ENCODE data around the gene RPS19. TPM values are rescaled to one million over a fixed set of nuclear protein-coding genes. Genes with fewer than 3 reads are reported as not detected.

The RPS19 gene
- total RNA-seq, 1 experiment from 2014 or later, result 1,830 TPM

- Histone ChIP-seq H3K9me3 (ENCODE audit: low read length) (no peaks in the 10 kb centered on the region), H4K20me1 (ENCODE audit: low read length) (no peaks in the 10 kb centered on the region), H3K36me3 (ENCODE audit: low read depth, low read length) (peaks cover 6% of the 10 kb centered on the region), H3K27ac (ENCODE audit: low read length) (peak overlapping the region; percentile 87), H3K4me1 (ENCODE audit: insufficient read depth, low read length) (peaks cover 32% of the 10 kb centered on the region), H3K4me3 (ENCODE audit: low read length) (peak overlapping the region; percentile 41), H2AFZ (ENCODE audit: low read length) (no peak overlapping the region), H3F3A (ENCODE audit: low read length, unreplicated experiment) (no peaks in the 10 kb centered on the region), H3K79me2 (ENCODE audit: low read length) (peaks cover 45% of the 10 kb centered on the region), H3K9me2 (replicated peaks; ENCODE audit: low read length) (no peaks in the 10 kb centered on the region), H3K27me3 (ENCODE audit: low read length) (no peaks in the 10 kb centered on the region), H3K9ac (ENCODE audit: low read length) (peak overlapping the region; percentile 73), H3K4me2 (ENCODE audit: low read length) (peak overlapping the region; percentile 82)
- ChIA-PET CTCF (interaction anchor here (1.6 kb wide), 1 partner anchor 42 kb away, joined by 4 read pairs; no protein-coding TSS in a partner anchor), POLR2A (ENCODE audit: unreplicated experiment) (interaction anchor here (0.6 kb wide), 1 partner anchor 232 kb away, joined by 10 read pairs; no protein-coding TSS in a partner anchor)
- BruUV-seq (replicated peaks), result no TSS peak
- no peak for TF ChIP-seq EZH2 (IDR thresholded peaks at IDR 0.05; ENCODE audit: low read length, unreplicated experiment)
- TF ChIP-seq, protein P1, sequence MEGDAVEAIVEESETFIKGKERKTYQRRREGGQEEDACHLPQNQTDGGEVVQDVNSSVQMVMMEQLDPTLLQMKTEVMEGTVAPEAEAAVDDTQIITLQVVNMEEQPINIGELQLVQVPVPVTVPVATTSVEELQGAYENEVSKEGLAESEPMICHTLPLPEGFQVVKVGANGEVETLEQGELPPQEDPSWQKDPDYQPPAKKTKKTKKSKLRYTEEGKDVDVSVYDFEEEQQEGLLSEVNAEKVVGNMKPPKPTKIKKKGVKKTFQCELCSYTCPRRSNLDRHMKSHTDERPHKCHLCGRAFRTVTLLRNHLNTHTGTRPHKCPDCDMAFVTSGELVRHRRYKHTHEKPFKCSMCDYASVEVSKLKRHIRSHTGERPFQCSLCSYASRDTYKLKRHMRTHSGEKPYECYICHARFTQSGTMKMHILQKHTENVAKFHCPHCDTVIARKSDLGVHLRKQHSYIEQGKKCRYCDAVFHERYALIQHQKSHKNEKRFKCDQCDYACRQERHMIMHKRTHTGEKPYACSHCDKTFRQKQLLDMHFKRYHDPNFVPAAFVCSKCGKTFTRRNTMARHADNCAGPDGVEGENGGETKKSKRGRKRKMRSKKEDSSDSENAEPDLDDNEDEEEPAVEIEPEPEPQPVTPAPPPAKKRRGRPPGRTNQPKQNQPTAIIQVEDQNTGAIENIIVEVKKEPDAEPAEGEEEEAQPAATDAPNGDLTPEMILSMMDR (conservative IDR thresholded peaks at IDR 0.05; ENCODE audit: low read depth, low read length), result peak; percentile 63
- TF ChIP-seq EZH2phosphoT487 (IDR thresholded peaks at IDR 0.05; ENCODE audit: borderline replicate concordance, low read length), result no peak
- ATAC-seq (peak; percentile 74), DNase-seq (peak; percentile 95)
- intact Hi-C loops (cut with micrococcal nuclease), result loop anchor here (5.0 kb wide), 2 partner anchors 49 to 69 kb away; partner anchors contain the start of gene RABAC1
Observed at GRCh38 chr19:41887711-41888382, 27.8 kb downstream of the RPS19 start.

- ATAC-seq (no peak), DNase-seq (no peak)
- H2AFZ ChIP-seq (ENCODE audit: low read length), result no peak overlapping the region
- H3K9ac ChIP-seq (ENCODE audit: low read length), result no peak overlapping the region
- no peaks in the 10 kb centered on the region for H3K9me3 ChIP-seq (ENCODE audit: low read length)
- no peaks in the 10 kb centered on the region for H3K9me2 ChIP-seq (replicated peaks; ENCODE audit: low read length)
- H3K4me2 ChIP-seq (ENCODE audit: low read length), result no peak overlapping the region
- BruUV-seq (replicated peaks), result no TSS peak
- no peaks in the 10 kb centered on the region for H3K27me3 ChIP-seq (ENCODE audit: low read length)
- CTCF ChIA-PET, result no interaction called here
- no peak overlapping the region for H3K4me3 ChIP-seq (ENCODE audit: low read length)
- intact Hi-C loops (cut with micrococcal nuclease), result loop anchor here (5.0 kb wide), 2 partner anchors 48 to 68 kb away; partner anchors contain the start of gene RABAC1
- peaks cover 32% of the 10 kb centered on the region for H3K4me1 ChIP-seq (ENCODE audit: insufficient read depth, low read length)
- peaks cover 38% of the 10 kb centered on the region for H3K79me2 ChIP-seq (ENCODE audit: low read length)
- H3K27ac ChIP-seq (ENCODE audit: low read length), result no peak overlapping the region
- H3K36me3 ChIP-seq (ENCODE audit: low read depth, low read length), result peaks cover 6% of the 10 kb centered on the region
- POLR2A ChIA-PET (ENCODE audit: unreplicated experiment), result no interaction called here
- no peaks in the 10 kb centered on the region for H4K20me1 ChIP-seq (ENCODE audit: low read length)
- TF ChIP-seq, protein P1 (conservative IDR thresholded peaks at IDR 0.05; ENCODE audit: low read depth, low read length), result no peak
- H3F3A ChIP-seq (ENCODE audit: low read length, unreplicated experiment), result no peaks in the 10 kb centered on the region
Observed at GRCh38 chr19:41888926-41889325, 28.9 kb downstream of the RPS19 start.

DNA sequence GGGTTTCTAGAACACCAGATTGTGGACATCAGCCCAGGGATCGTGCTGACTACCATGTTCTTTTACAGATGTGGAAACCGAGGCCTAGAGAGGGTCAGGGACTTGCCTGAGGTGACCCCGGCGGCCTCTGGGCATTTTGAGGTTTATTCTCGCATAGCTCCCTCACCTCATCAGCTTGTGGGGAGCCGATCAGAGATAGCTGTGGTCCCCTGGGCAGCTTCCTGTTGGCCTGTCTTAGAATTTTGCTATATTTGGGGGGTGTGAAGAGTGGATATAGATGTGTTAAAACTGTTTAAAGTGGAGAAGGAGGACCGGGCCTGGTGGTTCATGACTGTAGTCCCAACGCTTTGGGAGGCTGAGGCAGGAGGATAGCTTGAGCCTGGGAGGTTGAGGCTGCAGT lies 29.8 kb downstream of the RPS19 start:
- peaks cover 6% of the 10 kb centered on the region for H3K36me3 ChIP-seq (ENCODE audit: low read depth, low read length)
- no peaks in the 10 kb centered on the region for H3K9me3 ChIP-seq (ENCODE audit: low read length)
- H3F3A ChIP-seq (ENCODE audit: low read length, unreplicated experiment), result no peaks in the 10 kb centered on the region
- H3K4me3 ChIP-seq (ENCODE audit: low read length), result no peak overlapping the region
- intact Hi-C loops (cut with micrococcal nuclease), result loop anchor here (5.0 kb wide), 2 partner anchors 47 to 67 kb away; partner anchors contain the start of gene RABAC1
- ATAC-seq, result no peak
- H3K27me3 ChIP-seq (ENCODE audit: low read length), result no peaks in the 10 kb centered on the region
- peaks cover 31% of the 10 kb centered on the region for H3K4me1 ChIP-seq (ENCODE audit: insufficient read depth, low read length)
- H3K9ac ChIP-seq (ENCODE audit: low read length), result no peak overlapping the region
- no TSS peak for BruUV-seq (replicated peaks)
- POLR2A ChIA-PET (ENCODE audit: unreplicated experiment), result no interaction called here
- H3K4me2 ChIP-seq (ENCODE audit: low read length), result no peak overlapping the region
- H3K9me2 ChIP-seq (replicated peaks; ENCODE audit: low read length), result no peaks in the 10 kb centered on the region
- CTCF ChIA-PET, result no interaction called here
- TF ChIP-seq, protein P1 (conservative IDR thresholded peaks at IDR 0.05; ENCODE audit: low read depth, low read length), result no peak
- TF ChIP-seq EZH2phosphoT487 (IDR thresholded peaks at IDR 0.05; ENCODE audit: borderline replicate concordance, low read length) (no peak), EZH2 (IDR thresholded peaks at IDR 0.05; ENCODE audit: low read length, unreplicated experiment) (no peak)
- no peaks in the 10 kb centered on the region for H4K20me1 ChIP-seq (ENCODE audit: low read length)
- peaks cover 31% of the 10 kb centered on the region for H3K79me2 ChIP-seq (ENCODE audit: low read length)
- no peak overlapping the region for H3K27ac ChIP-seq (ENCODE audit: low read length)
- no peak overlapping the region for H2AFZ ChIP-seq (ENCODE audit: low read length)
- no peak for DNase-seq

Data from PC-3 (cell line).